ENCODE results near the gene POC1A.

The POC1A gene

DNA sequence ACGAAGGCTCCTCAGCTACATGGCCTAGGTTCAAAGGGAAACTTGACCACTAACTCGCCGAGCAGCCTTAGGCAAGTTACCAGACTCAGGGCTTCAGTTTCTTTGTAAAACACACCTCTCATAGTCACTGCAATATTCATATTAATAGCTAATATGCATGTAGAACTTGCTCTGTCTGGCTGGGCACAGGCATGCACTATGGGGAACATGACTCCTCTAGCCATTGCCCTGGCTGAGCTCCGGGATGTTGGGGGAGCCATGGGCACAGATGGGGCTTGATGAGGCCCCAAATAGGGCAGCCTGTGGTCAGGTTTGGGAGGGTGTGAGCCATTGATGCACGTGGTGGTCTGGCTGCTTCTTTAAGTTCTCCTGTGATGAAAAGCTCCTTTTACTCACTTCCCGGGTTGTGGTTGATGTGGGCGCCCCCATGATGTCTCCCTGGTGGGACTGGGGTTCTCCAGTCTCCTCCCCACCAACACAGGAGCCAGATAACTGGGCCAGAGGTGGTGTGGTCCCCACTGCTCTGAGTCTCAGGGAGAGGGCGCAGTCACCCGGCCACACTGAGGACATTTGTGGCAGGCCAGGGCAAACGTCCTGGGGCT, 68.4 kb downstream of the POC1A start:
- no peak for DNase-seq (ENCODE audit: low read depth in 2 of 2)

- DNase-seq (ENCODE audit: low read depth in 2 of 2) = no peak
Observed at GRCh38 chr3:52084954-52085680, 69.1 kb downstream of the POC1A start.

GRCh38 chr3:52084216-52084945, 69.8 kb downstream of the POC1A start:
- DNase-seq (ENCODE audit: low read depth in 2 of 2) = no peak

- DNase-seq (ENCODE audit: low read depth in 2 of 2) = no peak
Observed at GRCh38 chr3:52083556-52084087, 70.6 kb downstream of the POC1A start.

GRCh38 chr3:52082951-52083350, 71.3 kb downstream of the POC1A start:
- DNase-seq (ENCODE audit: low read depth in 2 of 2) = no peak

GRCh38 chr3:52080830-52081719, 73.1 kb downstream of the POC1A start:
- DNase-seq (ENCODE audit: low read depth in 2 of 2) = no peak

DNA sequence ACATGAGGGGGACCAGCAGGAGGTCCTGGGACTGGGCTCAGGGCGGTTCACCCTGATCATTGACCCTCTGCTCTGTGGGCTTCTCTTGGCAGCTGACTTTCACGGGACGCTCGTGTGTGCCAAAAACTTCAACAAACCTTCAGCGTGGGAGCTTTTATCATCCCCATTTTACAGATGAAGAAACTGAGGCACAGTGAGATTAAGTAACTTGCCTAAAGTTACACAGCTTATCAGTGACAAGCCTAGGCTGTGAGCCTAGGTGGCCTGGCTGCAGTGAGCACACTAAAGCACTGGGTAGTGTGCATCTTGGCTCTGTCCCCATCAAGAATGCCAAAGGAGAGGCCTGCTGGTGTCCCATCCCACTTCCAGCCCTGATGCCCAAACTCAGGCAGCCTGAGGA, 74.3 kb downstream of the POC1A start:
- no peak for DNase-seq (ENCODE audit: low read depth in 2 of 2)

DNA sequence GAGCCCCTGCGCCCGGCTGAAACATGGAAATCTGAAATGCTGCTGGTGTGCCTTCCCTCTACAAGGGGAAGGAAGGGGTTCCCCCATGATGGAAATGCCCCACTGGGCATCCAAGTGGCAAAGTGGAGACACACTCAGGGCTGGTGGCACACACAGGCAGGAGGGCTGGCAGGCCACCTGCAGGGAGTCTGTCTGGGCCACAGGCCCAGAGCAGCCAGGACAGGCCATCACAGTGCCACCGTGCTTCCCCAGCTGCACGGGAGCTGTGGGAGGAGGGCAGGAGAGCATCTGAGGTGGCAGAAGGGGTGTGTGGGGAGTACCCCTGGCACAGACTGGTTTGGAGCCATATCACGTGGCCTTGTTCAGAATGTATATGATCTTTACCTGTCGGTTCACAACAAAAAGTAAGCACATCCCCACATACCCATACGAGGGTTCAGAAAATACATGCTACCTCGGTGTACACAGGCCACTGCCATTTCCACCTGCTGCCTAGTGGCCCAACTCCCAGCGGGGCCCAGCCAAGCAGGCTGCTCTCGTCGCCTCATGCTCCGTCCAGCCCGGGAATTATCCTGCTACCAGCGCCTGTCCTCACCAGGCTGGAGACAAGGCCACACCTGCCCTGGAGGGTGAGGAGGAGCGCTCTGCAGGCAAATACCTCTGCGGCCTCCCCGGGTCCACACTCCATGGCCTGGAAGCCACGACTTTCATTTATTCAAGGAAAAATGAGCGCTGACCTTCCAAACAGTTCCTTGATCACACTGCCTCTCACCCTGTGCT, 75.3 kb downstream of the POC1A start:
- DNase-seq (ENCODE audit: low read depth in 2 of 2) = no peak

DNA sequence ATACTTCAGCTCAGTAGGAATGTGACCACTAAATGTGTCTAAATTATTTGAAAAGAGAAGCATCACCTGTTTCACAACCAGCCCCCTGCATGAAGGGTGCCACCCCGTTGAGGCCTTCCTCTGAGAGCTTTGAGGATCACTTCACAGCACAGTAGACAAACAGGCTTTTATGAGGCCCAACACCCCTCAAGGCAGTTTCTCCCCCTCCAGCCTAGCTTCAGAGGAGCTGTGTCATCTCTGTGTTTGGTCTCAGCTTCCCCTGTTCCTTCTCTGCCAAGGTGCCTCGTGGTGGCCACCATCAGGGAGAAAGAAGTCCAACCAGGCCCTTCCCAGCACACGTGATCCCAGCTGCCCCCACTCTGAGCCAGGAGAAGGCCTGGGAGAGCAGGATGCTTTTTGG, 76.3 kb downstream of the POC1A start:
- no peak for DNase-seq (ENCODE audit: low read depth in 2 of 2)

- no peak for DNase-seq (ENCODE audit: low read depth in 2 of 2)
Observed at GRCh38 chr3:52076896-52077780, 77.1 kb downstream of the POC1A start.

- DNase-seq (ENCODE audit: low read depth in 2 of 2) = no peak
Observed at GRCh38 chr3:52073490-52073889, 80.7 kb downstream of the POC1A start.

- DNase-seq (ENCODE audit: low read depth in 2 of 2) = no peak
Observed at GRCh38 chr3:52072471-52072870, 81.8 kb downstream of the POC1A start.

DNA sequence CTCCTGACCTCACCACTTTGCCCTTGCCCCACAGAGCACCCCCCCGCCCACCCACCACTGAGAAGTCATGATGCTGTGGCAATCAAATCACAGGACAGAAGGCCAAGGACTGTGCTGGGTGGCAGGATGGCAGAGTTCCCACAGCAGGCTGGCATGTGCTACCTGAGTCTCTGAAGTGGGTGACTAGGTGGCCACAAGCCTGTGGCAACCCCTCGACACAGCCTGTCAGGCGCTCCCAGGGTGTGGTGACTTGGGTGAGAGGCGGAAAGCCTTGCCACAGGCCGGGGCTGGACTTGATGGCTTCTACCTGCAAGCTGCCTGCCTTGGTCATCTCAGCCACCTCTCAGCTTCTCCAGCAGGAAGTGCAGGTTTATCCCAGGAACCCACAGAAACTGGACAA, 82.2 kb downstream of the POC1A start:
- no peak for DNase-seq (ENCODE audit: low read depth in 2 of 2)

DNA sequence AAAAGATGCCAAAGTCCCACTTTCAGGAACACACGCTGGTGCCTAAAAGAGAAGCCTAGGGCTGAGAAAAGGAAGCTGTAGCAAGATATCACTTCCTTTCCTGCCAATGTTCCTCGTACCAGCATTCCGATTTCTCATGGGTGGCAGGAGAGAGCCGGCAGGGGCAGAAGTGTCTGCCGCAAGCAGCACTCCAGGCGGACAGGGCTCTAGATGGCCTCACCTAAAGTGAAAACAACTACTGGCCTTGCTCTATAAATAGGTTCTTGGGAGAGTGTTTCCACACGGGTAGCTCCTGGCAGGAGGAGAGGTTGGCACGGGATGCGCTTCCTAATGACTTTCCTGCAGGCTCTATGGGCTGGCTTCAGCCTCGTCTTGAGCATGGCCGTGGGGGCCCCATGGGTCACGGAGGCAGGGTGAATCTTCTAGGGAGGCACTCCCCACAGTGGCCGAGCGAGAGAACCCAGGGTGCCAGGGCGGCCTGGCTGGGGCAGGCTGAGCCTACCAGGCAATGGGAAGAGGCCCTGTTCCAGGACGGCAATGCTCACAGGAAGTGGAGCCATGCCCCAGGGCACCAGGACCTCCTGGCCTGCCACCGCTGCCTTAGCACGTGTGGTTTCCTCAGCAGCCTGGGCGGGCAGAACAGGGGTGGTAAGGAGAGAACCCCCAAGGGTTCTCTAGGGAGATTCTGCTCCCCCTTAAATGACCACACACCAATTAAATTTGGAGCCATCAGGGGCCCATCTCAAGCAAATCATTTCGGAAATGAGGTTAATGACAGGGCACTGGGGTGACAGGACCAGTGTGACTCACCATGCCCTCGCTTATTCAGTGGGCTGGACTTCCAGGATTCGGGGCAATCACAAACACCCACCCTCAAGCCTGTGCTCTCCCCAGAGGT, 83.2 kb downstream of the POC1A start:
- DNase-seq (ENCODE audit: low read depth in 2 of 2) = no peak

DNA sequence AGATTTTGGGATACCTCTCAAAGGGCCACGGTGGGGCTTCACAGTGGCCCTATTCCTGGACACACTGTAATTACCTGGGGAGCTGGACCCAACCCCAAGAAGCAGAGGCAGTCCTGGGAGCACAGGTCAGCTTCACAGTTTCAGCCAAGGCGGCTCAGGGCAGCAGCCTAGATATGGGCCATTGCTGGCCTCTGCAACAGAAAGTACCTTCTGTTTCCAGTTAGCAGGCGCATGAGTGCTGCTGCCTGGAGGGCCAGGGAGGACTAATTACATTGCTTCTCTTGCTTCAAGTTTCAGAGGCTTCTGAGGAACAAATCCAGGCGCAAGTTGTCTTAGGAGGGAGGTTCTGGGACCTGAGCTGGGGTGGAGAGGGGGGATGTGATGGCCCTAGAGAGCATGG, 84.4 kb downstream of the POC1A start:
- no peak for DNase-seq (ENCODE audit: low read depth in 2 of 2)

DNA sequence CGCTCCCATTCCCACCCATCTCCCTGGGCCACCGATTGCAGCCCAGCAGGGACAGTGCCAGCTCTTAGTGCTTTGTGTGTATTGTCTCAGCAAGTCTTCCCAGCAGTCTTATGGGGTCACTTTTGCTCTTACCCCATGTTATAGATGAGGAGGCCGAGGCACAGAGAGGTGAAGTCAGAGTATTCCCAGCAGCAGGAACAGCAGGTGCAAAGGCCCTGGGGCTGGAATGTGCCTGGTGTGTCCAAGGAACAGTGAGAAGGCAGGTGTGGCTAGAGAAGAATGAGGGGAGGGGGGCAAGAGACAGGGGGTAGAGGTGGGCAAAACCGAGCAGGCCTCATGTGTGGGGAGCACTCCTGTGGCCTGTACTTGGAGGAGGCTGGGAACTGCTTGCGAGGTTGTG, 85.1 kb downstream of the POC1A start:
- no peak for DNase-seq (ENCODE audit: low read depth in 2 of 2)

- DNase-seq (ENCODE audit: low read depth in 2 of 2) = no peak
Observed at GRCh38 chr3:52068730-52069129, 85.5 kb downstream of the POC1A start.

DNA sequence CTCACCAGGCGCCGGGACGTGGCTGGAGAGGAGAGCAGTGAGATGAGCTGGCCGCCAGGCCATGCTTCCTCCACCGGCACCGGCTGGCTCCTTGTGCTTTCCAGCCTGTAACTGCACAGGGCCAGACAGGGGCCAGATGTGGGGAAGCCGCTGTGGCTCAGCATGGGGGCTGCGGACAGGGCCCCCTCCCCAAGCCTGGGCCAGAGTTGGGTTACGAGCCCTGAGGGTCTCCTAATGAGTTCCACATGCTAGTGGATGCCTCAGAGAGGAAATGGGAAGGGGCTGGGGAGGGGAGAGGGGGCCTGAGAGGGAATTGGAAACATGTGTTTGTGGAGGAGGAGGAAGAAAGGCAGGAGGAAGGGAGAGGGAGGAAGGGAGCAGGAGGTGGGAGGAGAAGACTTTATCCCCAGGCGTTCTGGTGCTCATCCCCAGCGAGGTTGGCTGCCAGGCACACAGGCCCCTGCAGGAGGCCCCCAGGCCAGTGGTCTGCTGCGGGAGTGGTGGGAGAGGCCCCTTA, 86.1 kb downstream of the POC1A start:
- DNase-seq (ENCODE audit: low read depth in 2 of 2) = no peak

DNA sequence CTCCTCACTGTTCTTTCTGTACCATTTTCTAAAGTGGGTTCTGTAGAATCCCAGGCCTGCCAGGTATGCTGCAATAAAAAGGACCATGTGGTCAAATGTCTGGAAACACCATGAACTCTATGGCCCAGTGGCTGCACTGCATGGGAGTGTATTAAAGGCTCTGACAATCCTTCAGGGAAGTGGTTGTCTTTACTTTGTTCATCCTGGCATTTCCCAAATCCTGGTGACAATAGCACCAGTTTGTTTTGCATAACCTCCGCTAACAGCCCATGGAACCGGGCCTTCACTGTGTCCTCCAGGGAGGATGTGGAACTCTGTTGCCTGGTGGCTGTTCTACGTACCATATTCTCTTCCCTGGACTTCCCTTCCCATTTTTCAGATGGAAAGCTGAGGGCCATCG, 86.7 kb downstream of the POC1A start:
- DNase-seq (ENCODE audit: low read depth in 2 of 2) = no peak

Data from stimulated activated CD8-positive, alpha-beta memory T cell treated with anti-CD3 and anti-CD28 coated beads, Interleukin-7, amount 100 ng/mL, for 1 hour (primary cell).